HepG2 (cell line): ENCODE measurements around the gene AGER. TPM values are rescaled to one million over a fixed set of nuclear protein-coding genes. Genes with fewer than 3 reads are reported as not detected.

ENCODE experiments used
- HNRNPL ChIP-seq: fragments of 200-400 bp; formaldehyde crosslinking; IDR thresholded peaks from 2 replicates; pipeline ENCODE4 v1.6.1; 2017; ENCODE audit warnings: mild to moderate bottlenecking, low read depth, low read length
- KDM4B ChIP-seq: sonication (generic); formaldehyde crosslinking; IDR thresholded peaks from 2 replicates; pipeline ENCODE4 v1.4.0; 2020; ENCODE audit warnings: missing genetic modification reagents
- MTA1 ChIP-seq: sonication (generic); formaldehyde crosslinking; IDR thresholded peaks from 2 replicates; pipeline ENCODE4 v1.4.0; 2020; ENCODE audit warnings: missing genetic modification reagents, mild to moderate bottlenecking, borderline replicate concordance
- MXD4 ChIP-seq: IDR thresholded peaks from 2 replicates; pipeline ENCODE4 v1.6.1; 2016; ENCODE audit warnings: mild to moderate bottlenecking, missing biosample characterization, missing genetic modification reagents
- NONO ChIP-seq, 2 experiments: fragments of 450-650 bp in 1 of 2; sonication (generic) in 1 of 2; formaldehyde crosslinking in 1 of 2; IDR thresholded peaks in 1 of 2; conservative IDR thresholded peaks in 1 of 2; 2 replicates each; pipeline versions ENCODE4 v1.6.1 to v1.8.0; 2017 to 2022; ENCODE audit warnings: mild to moderate bottlenecking in 1 of 2, missing genetic modification reagents in 1 of 2, moderate library complexity in 1 of 2
- PATZ1 ChIP-seq: sonication (generic); formaldehyde crosslinking; IDR thresholded peaks from 2 replicates; pipeline ENCODE4 v1.4.0; 2020; ENCODE audit warnings: missing genetic modification reagents
- SMAD1 ChIP-seq: sonication (generic); formaldehyde crosslinking; IDR thresholded peaks from 2 replicates; pipeline ENCODE4 v1.4.0; 2020; ENCODE audit warnings: missing genetic modification reagents, low read depth, mild to moderate bottlenecking, borderline replicate concordance
- SRY ChIP-seq: sonication (generic); formaldehyde crosslinking; IDR thresholded peaks from 2 replicates; pipeline ENCODE4 v1.8.0; 2022; ENCODE audit warnings: mild to moderate bottlenecking, missing genetic modification reagents
- STAT5B ChIP-seq: sonication (generic); formaldehyde crosslinking; IDR thresholded peaks from 2 replicates; pipeline ENCODE4 v1.4.0; 2020; ENCODE audit warnings: missing genetic modification reagents
- TAF1 ChIP-seq: sonication (generic); formaldehyde crosslinking; IDR thresholded peaks from 2 replicates; pipeline ENCODE4 v1.4.0; 2020; ENCODE audit warnings: missing genetic modification reagents
- TP53 ChIP-seq: sonication (generic); formaldehyde crosslinking; conservative IDR thresholded peaks from 2 replicates; pipeline ENCODE4 v1.4.0; 2020; ENCODE audit warnings: missing genetic modification reagents
- TRAFD1 ChIP-seq: sonication (generic); formaldehyde crosslinking; IDR thresholded peaks from 2 replicates; pipeline ENCODE4 v1.5.1; 2020; ENCODE audit warnings: missing genetic modification reagents, mild to moderate bottlenecking, borderline replicate concordance
- ZBTB2 ChIP-seq: sonication (generic); formaldehyde crosslinking; IDR thresholded peaks from 2 replicates; pipeline ENCODE4 v1.8.0; 2022; ENCODE audit warnings: low read depth, missing genetic modification reagents
- ZBTB44 ChIP-seq: sonication (generic); formaldehyde crosslinking; IDR thresholded peaks from 2 replicates; pipeline ENCODE4 v1.4.0; 2020; ENCODE audit warnings: missing genetic modification reagents
- ZBTB7A ChIP-seq: sonication (generic); formaldehyde crosslinking; IDR thresholded peaks from 2 replicates; pipeline ENCODE4 v1.8.0; 2022; ENCODE audit warnings: mild to moderate bottlenecking, missing genetic modification reagents
- ZNF44 ChIP-seq: sonication (generic); formaldehyde crosslinking; IDR thresholded peaks from 2 replicates; pipeline ENCODE4 v1.5.1; 2020; ENCODE audit warnings: mild to moderate bottlenecking, missing genetic modification reagents
- ZNF639 ChIP-seq: conservative IDR thresholded peaks from 2 replicates; pipeline ENCODE4 v1.6.1; 2018; ENCODE audit warnings: missing genetic modification reagents
- ZNF7 ChIP-seq: IDR thresholded peaks from 2 replicates; pipeline ENCODE4 v1.6.1; 2016; ENCODE audit warnings: missing biosample characterization, missing genetic modification reagents
- ZNF749 ChIP-seq: sonication (generic); formaldehyde crosslinking; IDR thresholded peaks from 2 replicates; pipeline ENCODE4 v1.8.0; 2022; ENCODE audit warnings: mild to moderate bottlenecking, missing genetic modification reagents, moderate library complexity, borderline replicate concordance
- ZNF775 ChIP-seq: sonication (generic); formaldehyde crosslinking; IDR thresholded peaks from 2 replicates; pipeline ENCODE4 v1.4.0; 2020; ENCODE audit warnings: missing genetic modification reagents, mild to moderate bottlenecking, moderate library complexity, borderline replicate concordance
- polyA plus RNA-seq, 8 experiments: library from polyadenylated mRNA; depleted of rRNA in 3 of 8; stranded (reverse) in 7 of 8; unstranded in 1 of 8; fragments of >200 nt; fragmentation: Illumina TruSeq in 4 of 8; extraction: Trizol in 4 of 8; gene quantifications; 2 replicates each; pipeline versions ENCODE4 v1.2.1 to v1.2.3, GENCODE V29; 2011 to 2016; ENCODE audit warnings: low read depth in 4 of 8, missing spikeins in 1 of 8, mixed read lengths in 1 of 8; ENCODE audit not compliant: insufficient read depth in 1 of 8
- total RNA-seq, 5 experiments: library from RNA; depleted of rRNA; stranded (reverse); fragments of >200 nt; fragmentation: Illumina TruSeq; extraction: Trizol; gene quantifications; 2 replicates each; pipeline ENCODE4 v1.2.3, GENCODE V29; 2016; ENCODE audit warnings: low read depth in 1 of 5

AGER gene
- total and polyA plus RNA-seq, 2 of the 13 experiments (the other 11 are each of a cell fraction or from before 2014, with no cell fraction given): 1.9 to 5.1 TPM

GRCh38 chr6:32190054-32190851 is 6.2 kb upstream of the AGER start, which contains the start of gene PBX2 (continued):
- peak; percentile 70; the same call in 1 of the 2 replicates for TF ChIP-seq PATZ1 (CRISPR knock-in tag)
- no peak for TF ChIP-seq STAT5B
- no peak for TF ChIP-seq TP53 (CRISPR knock-in tag)
- peak; percentile 84; the same call in 1 of the 2 replicates for TF ChIP-seq ZBTB7A (CRISPR knock-in tag)
- TF ChIP-seq NONO (IDR thresholded peaks at IDR 0.05): no peak
- TF ChIP-seq NONO (CRISPR knock-in tag; conservative IDR thresholded peaks at IDR 0.05): no peak
- TF ChIP-seq TRAFD1 (CRISPR knock-in tag): no peak
- no peak for TF ChIP-seq ZNF44
- peak; percentile 45; the same call in 1 of the 2 replicates for TF ChIP-seq MTA1 (CRISPR knock-in tag)
- TF ChIP-seq ZNF639 (CRISPR knock-in tag): no peak
- no peak for TF ChIP-seq MXD4 (CRISPR knock-in tag)
- no peak for TF ChIP-seq ZNF749 (CRISPR knock-in tag)
- TF ChIP-seq TAF1 (CRISPR knock-in tag): peak; percentile 55
- no peak for TF ChIP-seq HNRNPL
- no peak for TF ChIP-seq ZBTB2 (CRISPR knock-in tag)
- no peak for TF ChIP-seq SRY (CRISPR knock-in tag)
- TF ChIP-seq ZBTB44 (CRISPR knock-in tag): no peak
- TF ChIP-seq KDM4B: peak; percentile 52; the same call in 1 of the 2 replicates
- TF ChIP-seq ZNF7 (CRISPR knock-in tag): no peak
- no peak for TF ChIP-seq ZNF775
- TF ChIP-seq SMAD1 (CRISPR knock-in tag): peak; percentile 76; the same call in 1 of the 2 replicates
